GM11168 (cell line): ENCODE results near the gene HSPH1.

Source experiments
- in situ Hi-C: fragments of 300-500 bp; cut with MboI; formaldehyde crosslinking; loops from one replicate; pipeline ENCODE4 v1.12.0; 2022; ENCODE audit warnings: low sequenced_read_pairs; ENCODE audit not compliant: unreplicated experiment

HSPH1 gene

DNA sequence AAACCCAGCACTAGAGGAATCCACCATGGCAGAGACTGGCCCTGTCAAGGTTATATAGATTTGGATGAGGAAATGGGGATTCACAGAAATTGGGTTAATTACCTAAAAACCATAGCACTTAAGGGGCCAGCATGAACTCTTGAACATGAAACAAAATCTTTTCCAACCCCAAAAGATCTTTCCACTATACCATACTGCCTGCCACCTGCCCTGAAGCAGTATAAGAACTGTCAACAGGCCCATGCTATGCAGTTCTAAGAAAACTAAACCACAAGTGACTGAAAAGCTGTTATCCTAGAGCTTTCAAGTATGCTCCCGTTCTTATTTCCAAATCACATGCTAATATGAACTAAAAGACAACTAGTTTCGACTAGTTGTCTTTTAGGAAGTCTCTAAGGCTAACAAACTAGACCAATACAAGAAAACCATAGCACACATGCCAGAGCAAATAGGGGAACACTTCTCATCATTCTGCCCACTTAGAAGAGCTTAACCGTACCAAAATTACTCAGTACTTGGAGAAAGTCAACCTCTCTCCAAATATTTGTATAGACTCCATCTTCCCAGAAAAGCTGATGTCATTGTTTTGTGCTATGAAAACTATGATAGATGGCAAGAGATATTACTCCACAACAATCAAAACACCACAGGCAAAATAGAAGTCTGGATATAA lies 27.5 kb downstream of the HSPH1 start:
- in situ Hi-C loops, result no loop called here

GRCh38 chr13:31133621-31134020 lies 28.1 kb downstream of the HSPH1 start:
- in situ Hi-C loops, result no loop called here

DNA sequence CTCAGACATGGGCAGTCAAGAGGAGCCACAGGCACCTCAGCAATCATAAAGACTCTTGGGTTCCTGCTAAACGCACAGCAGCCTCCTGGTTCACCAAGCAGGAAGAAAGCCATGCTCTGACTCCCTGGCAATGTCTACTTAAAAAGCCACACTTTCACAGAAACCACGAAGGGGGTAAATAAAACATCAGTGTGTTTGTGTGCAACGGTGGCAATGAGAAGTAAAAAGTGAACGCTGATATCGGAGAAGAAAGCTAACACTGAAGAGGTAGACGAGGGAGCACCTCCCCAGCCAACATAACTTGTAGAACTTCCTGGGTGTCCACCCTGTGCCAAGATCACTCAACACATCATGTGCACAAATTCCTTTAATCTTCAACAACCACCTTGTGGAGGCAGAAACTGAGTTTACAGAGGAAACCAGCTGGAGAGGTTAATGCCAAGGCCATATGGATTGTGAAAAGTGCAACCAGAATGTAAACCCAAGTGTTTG lies 30.2 kb downstream of the HSPH1 start:
- in situ Hi-C loops, result no loop called here

GRCh38 chr13:31129419-31129818 lies 32.3 kb downstream of the HSPH1 start:
- in situ Hi-C loops, result no loop called here

GRCh38 chr13:31124204-31124603 lies 37.5 kb downstream of the HSPH1 start:
- in situ Hi-C loops, result no loop called here

DNA sequence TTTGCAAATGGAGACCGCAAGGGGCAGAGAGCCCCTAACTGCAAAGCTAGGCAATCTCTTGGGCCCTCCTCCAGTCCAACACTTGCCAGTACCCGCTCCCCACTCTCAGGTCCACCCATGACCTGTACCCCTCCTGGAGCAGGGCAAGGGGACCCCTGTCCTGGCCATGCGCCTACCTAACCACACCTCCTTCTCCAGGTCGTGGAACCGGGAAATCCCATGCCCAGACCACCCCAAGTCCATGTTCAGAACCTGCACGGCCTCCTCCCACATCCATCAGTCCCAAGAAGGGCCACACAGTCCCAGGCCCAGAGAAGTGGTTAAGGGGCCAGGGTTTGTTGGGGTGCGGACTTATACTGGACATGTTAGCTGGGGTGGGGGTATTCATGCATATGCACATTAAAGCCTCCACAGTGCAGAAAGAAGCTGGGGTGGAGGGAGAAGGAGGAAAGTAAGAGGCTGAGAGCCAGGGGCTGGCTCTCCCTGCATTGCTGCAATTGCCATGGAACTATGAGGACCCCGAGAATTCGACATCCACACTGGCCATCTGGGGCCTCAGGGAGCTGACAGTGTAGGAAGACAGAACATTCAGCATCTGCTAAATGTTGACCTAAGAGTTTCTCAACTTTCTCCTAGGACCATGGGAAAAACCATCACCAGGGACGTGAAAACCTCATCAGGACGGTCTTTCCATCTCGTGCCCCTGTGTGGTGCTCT lies 39.0 kb downstream of the HSPH1 start:
- in situ Hi-C loops, result no loop called here

DNA sequence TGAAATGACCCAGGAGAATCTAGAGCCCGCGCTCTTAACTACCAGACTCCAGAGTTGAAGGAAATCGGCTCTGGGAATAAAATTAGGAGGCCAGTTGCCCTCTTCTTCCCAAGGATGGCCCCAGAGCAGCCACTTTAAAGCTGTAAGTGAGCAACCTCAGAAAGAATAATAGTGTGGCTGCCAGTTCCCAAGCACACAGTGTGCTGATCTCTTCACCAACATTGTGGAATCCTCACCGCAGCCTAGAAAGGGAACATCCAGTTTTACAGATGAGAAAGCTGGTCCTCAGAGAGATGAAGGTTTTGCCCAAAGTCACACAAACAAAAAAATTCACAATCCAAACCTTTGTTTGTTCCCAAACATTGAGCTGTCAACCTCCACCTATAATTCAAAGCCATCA lies 39.6 kb downstream of the HSPH1 start:
- in situ Hi-C loops, result no loop called here

- in situ Hi-C loops, result no loop called here
These were observed 40.1 kb downstream of the HSPH1 start for GRCh38 chr13:31121379-31122140.

- in situ Hi-C loops, result no loop called here
These were observed 41.6 kb downstream of the HSPH1 start for GRCh38 chr13:31119966-31120700.

DNA sequence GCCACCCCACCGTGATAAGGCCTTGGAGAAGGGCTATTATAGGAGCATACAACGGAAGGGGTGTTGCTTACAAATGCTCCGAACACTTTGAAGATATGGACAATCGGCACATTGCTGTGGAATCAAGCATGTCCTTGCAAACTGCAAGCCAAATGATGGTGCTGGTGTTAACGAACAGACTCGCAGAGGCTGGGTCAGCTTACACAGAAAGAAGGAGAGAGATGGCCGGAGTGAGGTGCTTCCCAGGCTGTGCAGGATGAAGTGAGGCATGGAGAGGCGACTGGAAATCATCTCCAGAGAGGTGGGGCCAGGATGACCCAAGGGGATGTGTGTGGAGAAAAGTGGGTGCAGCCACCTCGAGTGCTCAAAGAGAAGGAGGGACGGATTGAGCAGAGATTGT lies 42.2 kb downstream of the HSPH1 start:
- in situ Hi-C loops, result no loop called here

- in situ Hi-C loops, result no loop called here
These were observed 45.5 kb downstream of the HSPH1 start for GRCh38 chr13:31116224-31116623.

- in situ Hi-C loops, result no loop called here
These were observed 46.1 kb downstream of the HSPH1 start for GRCh38 chr13:31115616-31116015.

DNA sequence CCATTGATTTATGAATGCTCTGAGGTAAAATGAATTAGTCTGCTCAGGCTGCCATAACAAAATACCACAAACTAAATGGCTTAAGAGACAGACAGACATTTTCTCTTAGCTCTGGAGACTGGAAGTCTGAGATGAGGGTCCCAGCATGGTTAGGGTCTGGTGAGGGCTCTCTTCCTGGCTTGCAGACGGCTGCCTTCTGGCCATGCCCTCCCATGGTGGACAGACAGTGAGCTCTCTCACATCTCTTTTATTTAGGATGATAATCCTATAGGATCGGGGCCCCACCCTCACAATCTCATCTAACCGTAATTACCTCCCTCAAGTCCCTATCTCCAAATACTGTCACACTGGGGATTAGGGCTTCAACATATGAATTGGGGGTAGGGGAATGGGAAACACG lies 47.1 kb downstream of the HSPH1 start:
- in situ Hi-C loops, result no loop called here

DNA sequence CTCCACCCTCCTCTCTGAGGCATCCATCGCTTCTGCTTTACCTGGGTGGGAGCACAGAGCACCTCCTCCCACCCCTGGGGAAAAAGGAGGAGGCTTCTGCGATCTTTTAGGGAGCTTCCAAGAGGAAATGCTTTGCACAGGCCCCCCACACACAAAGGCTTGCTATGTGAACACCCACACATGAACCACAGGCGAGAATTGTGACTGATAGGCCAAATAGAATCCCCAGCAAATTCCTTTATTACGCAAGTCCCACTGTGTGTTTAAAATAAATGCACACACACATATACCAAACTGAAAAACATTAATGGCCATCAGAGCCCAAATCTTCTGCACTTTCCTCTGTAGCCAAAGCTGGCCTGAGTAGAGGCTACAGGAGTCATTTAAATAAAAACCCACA lies 50.6 kb downstream of the HSPH1 start:
- in situ Hi-C loops, result no loop called here

GRCh38 chr13:31110617-31111016 lies 51.1 kb downstream of the HSPH1 start:
- in situ Hi-C loops, result no loop called here

GRCh38 chr13:31110169-31110568 lies 51.5 kb downstream of the HSPH1 start:
- in situ Hi-C loops, result no loop called here

DNA sequence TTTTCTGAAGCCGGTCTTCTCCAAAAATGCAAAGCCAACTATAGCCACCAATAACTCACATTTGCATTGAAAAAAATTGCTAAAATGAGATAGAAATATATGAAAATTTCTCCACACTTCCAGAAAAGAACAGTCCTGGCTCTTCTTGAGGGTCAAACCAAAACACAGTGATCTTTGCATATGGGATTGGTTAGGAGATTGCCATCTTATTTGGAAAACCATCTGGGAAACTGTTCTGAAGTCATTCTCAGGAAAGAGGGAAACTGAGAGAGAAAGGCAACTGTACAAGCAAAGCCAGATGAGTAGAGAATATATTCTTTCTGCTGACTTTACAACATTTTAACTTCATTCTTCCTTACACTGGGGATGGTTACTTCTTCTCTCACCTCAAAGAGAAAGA lies 54.6 kb downstream of the HSPH1 start:
- in situ Hi-C loops, result no loop called here

DNA sequence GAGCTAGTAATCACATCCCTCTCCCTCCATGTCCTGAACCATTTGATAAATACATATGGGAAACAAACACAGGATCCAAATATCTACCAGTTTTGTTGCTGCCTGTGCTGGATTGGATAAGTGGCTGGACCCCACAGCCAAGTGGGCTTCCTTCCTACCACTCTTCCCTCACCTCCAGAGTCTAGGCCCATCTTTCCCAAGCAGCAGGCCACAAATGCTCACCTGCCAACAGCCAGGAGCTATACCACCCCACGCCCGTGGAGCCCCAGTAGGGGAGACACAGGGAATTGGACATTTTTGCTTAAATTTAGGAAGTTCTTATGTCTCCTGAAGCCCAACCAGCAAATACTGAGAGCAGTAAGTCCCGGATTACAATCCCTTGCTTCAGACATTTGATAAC lies 55.8 kb downstream of the HSPH1 start:
- in situ Hi-C loops, result no loop called here

GRCh38 chr13:31105020-31105795 lies 56.5 kb downstream of the HSPH1 start:
- in situ Hi-C loops, result no loop called here

DNA sequence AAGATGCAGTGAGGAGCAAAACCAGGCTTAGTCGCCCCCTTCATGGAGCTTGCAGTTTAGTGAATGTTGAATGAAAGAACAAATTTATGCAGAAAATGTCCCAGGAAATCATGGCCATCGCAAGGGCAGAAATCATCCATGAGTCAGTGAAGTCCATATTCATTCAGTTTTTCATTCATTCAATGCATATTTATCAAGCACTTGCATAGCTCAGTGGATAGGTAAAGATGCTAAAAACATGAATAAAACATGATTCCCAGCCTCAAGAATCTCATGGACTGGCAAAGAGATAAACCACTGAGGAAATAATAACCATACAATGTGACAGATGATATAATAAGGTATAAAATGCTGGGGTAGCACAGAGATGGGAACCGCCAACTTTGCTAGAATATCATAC lies 58.8 kb downstream of the HSPH1 start:
- in situ Hi-C loops, result no loop called here
